ENCODE measurements around the gene NEK8.
A peak's percentile ranks its signal among the peaks of the same experiment; 100 is the strongest.

Gene NEK8

GRCh38 chr17:28710861-28711722, 17.5 kb upstream of the NEK8 start:
- H3K9ac ChIP-seq (ENCODE audit: low read depth in 1 of 2, low read length in 2 of 2), result peak overlapping the region; percentile 76 to 78
- peaks cover 16 to 23% of the 10 kb centered on the region in 2 donors for H3K4me1 ChIP-seq (ENCODE audit: control insufficient read depth in 2 of 2, insufficient read depth in 2 of 2, low read length in 2 of 2)
- peak overlapping the region; percentile 81 to 83 for H3K4me3 ChIP-seq (ENCODE audit: low read length in 2 of 2)
- peaks cover 0 to 6% of the 10 kb centered on the region in 2 donors for H3K27me3 ChIP-seq (ENCODE audit: control insufficient read depth in 2 of 2, insufficient read depth in 2 of 2, low read length in 2 of 2)
- no peaks in the 10 kb centered on the region for H3K9me3 ChIP-seq (ENCODE audit: control insufficient read depth in 2 of 2, low read length in 2 of 2)
- no peaks in the 10 kb centered on the region for H3K36me3 ChIP-seq (ENCODE audit: control insufficient read depth in 2 of 2, insufficient read depth in 2 of 2, low read length in 2 of 2)
- peak overlapping the region; percentile 90 for H3K27ac ChIP-seq (ENCODE audit: low read depth in 2 of 2, low read length in 2 of 2)

- H3K4me3 ChIP-seq (ENCODE audit: low read length in 2 of 2), result peak within 1 kb of the TSS; percentile 81 to 83
- H3K9ac ChIP-seq (ENCODE audit: low read depth in 1 of 2, low read length in 2 of 2), result peak within 1 kb of the TSS; percentile 76 to 78
- H3K9me3 ChIP-seq (ENCODE audit: control insufficient read depth in 2 of 2, low read length in 2 of 2), result no peaks in the 10 kb centered on the region
- H3K4me1 ChIP-seq (ENCODE audit: control insufficient read depth in 2 of 2, insufficient read depth in 2 of 2, low read length in 2 of 2), result peaks cover 18 to 27% of the 10 kb centered on the region in 2 donors
- no peaks in the 10 kb centered on the region for H3K36me3 ChIP-seq (ENCODE audit: control insufficient read depth in 2 of 2, insufficient read depth in 2 of 2, low read length in 2 of 2)
- H3K27ac ChIP-seq (ENCODE audit: low read depth in 2 of 2, low read length in 2 of 2), result peak within 1 kb of the TSS; percentile 90
- H3K27me3 ChIP-seq (ENCODE audit: control insufficient read depth in 2 of 2, insufficient read depth in 2 of 2, low read length in 2 of 2), result peaks cover 0 to 6% of the 10 kb centered on the region in 2 donors
These were observed 16.9 kb upstream of the NEK8 start, which contains the start of gene PROCA1 for GRCh38 chr17:28711723-28712031. TSS of gene PROCA1 (minus strand) at chr17:28711888. CDS start at chr17:28711660, 228 bp downstream.

DNA sequence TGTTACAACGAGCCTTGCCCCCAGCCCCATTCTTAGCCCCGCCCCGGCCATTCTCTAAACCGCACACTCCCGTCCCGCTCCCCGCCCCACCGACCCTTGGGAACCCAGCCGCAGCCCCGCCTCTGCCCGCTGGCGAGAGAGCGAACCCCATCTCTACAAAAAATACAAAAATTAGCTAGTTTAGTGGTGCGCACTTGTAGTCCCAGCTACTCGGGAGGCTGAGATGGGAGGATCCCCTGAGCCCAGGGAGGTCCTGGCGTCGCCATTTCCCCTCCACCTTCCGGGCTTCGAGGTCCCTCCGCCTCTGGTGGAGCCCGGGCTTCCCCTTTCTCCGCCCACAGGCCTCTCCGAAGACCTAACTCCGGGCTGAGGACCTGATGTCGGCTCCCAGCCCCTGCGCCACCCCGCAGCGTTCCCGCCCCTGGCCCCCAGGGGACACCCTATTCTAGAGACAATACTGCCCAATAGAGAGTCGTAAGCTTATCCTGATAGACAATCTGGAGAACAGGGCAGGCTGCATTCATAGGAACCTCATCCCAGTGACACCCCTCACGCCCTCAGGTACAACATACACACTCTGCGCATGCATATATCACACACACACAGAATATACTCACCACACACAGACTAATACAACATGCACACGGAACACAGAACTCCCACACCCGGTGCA, 16.4 kb upstream of the NEK8 start:
- Histone ChIP-seq H3K9ac (ENCODE audit: low read depth in 1 of 2, low read length in 2 of 2) (peak overlapping the region in 1 of 2 donors; percentile 78), H3K4me3 (ENCODE audit: low read length in 2 of 2) (peak overlapping the region; percentile 77 to 83), H3K27me3 (ENCODE audit: control insufficient read depth in 2 of 2, insufficient read depth in 2 of 2, low read length in 2 of 2) (peaks cover 0 to 6% of the 10 kb centered on the region in 2 donors)

GRCh38 chr17:28712705-28713415, 15.7 kb upstream of the NEK8 start:
- peaks cover 0 to 6% of the 10 kb centered on the region in 2 donors for H3K27me3 ChIP-seq (ENCODE audit: control insufficient read depth in 2 of 2, insufficient read depth in 2 of 2, low read length in 2 of 2)
- H3K4me1 ChIP-seq (ENCODE audit: control insufficient read depth in 2 of 2, insufficient read depth in 2 of 2, low read length in 2 of 2), result peaks cover 21 to 31% of the 10 kb centered on the region in 2 donors
- H3K9me3 ChIP-seq (ENCODE audit: control insufficient read depth in 2 of 2, low read length in 2 of 2), result no peaks in the 10 kb centered on the region
- no peak overlapping the region for H3K9ac ChIP-seq (ENCODE audit: low read depth in 1 of 2, low read length in 2 of 2)
- H3K36me3 ChIP-seq (ENCODE audit: control insufficient read depth in 2 of 2, insufficient read depth in 2 of 2, low read length in 2 of 2), result no peaks in the 10 kb centered on the region
- peak overlapping the region in 1 of 2 donors; percentile 77 for H3K4me3 ChIP-seq (ENCODE audit: low read length in 2 of 2)
- H3K27ac ChIP-seq (ENCODE audit: low read depth in 2 of 2, low read length in 2 of 2), result peak overlapping the region in 1 of 2 donors; percentile 90

More for the DNA sequence above, 16.4 kb upstream of the NEK8 start:
- H3K9me3 ChIP-seq (ENCODE audit: control insufficient read depth in 2 of 2, low read length in 2 of 2), result no peaks in the 10 kb centered on the region
- H3K4me1 ChIP-seq (ENCODE audit: control insufficient read depth in 2 of 2, insufficient read depth in 2 of 2, low read length in 2 of 2), result peaks cover 21 to 31% of the 10 kb centered on the region in 2 donors
- peak overlapping the region; percentile 90 for H3K27ac ChIP-seq (ENCODE audit: low read depth in 2 of 2, low read length in 2 of 2)
- no peaks in the 10 kb centered on the region for H3K36me3 ChIP-seq (ENCODE audit: control insufficient read depth in 2 of 2, insufficient read depth in 2 of 2, low read length in 2 of 2)

- H3K4me3 ChIP-seq (ENCODE audit: low read length in 2 of 2), result no peak overlapping the region
- H3K9me3 ChIP-seq (ENCODE audit: control insufficient read depth in 2 of 2, low read length in 2 of 2), result no peaks in the 10 kb centered on the region
- H3K36me3 ChIP-seq (ENCODE audit: control insufficient read depth in 2 of 2, insufficient read depth in 2 of 2, low read length in 2 of 2), result no peaks in the 10 kb centered on the region
- H3K4me1 ChIP-seq (ENCODE audit: control insufficient read depth in 2 of 2, insufficient read depth in 2 of 2, low read length in 2 of 2), result peaks cover 30 to 38% of the 10 kb centered on the region in 2 donors
- H3K9ac ChIP-seq (ENCODE audit: low read depth in 1 of 2, low read length in 2 of 2), result no peak overlapping the region
- H3K27ac ChIP-seq (ENCODE audit: low read depth in 2 of 2, low read length in 2 of 2), result no peak overlapping the region
- peaks cover 0 to 6% of the 10 kb centered on the region in 2 donors for H3K27me3 ChIP-seq (ENCODE audit: control insufficient read depth in 2 of 2, insufficient read depth in 2 of 2, low read length in 2 of 2)
These were observed 14.3 kb upstream of the NEK8 start for GRCh38 chr17:28714281-28714680.

GRCh38 chr17:28715217-28715616, 13.4 kb upstream of the NEK8 start:
- H3K36me3 ChIP-seq (ENCODE audit: control insufficient read depth in 2 of 2, insufficient read depth in 2 of 2, low read length in 2 of 2), result no peaks in the 10 kb centered on the region
- H3K4me3 ChIP-seq (ENCODE audit: low read length in 2 of 2), result no peak overlapping the region
- peaks cover 0 to 6% of the 10 kb centered on the region in 2 donors for H3K27me3 ChIP-seq (ENCODE audit: control insufficient read depth in 2 of 2, insufficient read depth in 2 of 2, low read length in 2 of 2)
- peaks cover 27 to 33% of the 10 kb centered on the region in 2 donors for H3K4me1 ChIP-seq (ENCODE audit: control insufficient read depth in 2 of 2, insufficient read depth in 2 of 2, low read length in 2 of 2)
- H3K9ac ChIP-seq (ENCODE audit: low read depth in 1 of 2, low read length in 2 of 2), result no peak overlapping the region
- no peak overlapping the region for H3K27ac ChIP-seq (ENCODE audit: low read depth in 2 of 2, low read length in 2 of 2)
- H3K9me3 ChIP-seq (ENCODE audit: control insufficient read depth in 2 of 2, low read length in 2 of 2), result no peaks in the 10 kb centered on the region

DNA sequence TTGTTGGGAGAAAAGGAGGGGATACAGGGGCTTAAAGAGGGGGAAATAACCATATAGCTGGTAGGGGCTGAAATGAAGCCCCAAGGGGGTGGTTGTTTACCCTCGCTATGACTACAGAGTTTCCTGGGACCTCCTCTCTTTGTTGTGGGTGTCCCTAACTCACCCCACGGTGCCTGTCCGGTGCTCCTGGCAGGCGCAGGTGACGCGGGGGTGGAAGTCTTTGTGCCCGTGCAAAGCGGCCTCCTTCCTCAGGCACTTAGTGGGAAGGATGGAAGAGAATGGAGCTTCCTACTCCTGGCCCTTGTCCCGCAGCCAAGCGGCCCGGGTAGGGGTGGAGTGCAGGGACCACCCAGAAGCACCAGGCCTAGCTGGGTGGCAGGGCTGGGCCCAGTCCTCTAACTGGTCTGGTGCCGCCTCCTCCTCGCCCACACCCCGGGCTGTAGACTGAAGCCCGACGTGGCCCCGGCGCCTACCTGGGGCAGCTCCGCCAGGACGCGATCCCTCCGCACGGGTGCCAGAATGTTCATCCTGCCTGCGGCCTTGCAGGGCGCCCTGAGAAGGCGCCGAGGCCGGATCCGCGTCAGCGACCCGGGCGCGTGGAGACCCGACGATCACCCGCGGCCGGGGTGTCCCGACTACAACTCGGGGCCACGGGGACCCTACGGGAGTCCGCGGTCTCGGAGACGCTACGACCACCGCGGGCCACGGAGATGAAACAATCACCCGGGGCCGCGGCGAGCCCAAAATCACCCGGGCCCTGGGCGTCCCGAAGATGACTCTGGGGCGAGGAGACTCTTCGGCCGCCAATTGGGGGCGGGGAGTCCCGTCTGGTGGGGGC, 11.6 kb upstream of the NEK8 start:
- H3K27me3 ChIP-seq (ENCODE audit: control insufficient read depth in 2 of 2, insufficient read depth in 2 of 2, low read length in 2 of 2), result peaks cover 0 to 6% of the 10 kb centered on the region in 2 donors
- peak overlapping the region; percentile 47 to 50 for H3K4me3 ChIP-seq (ENCODE audit: low read length in 2 of 2)
- peak overlapping the region; percentile 47 to 62 for H3K9ac ChIP-seq (ENCODE audit: low read depth in 1 of 2, low read length in 2 of 2)
- peak overlapping the region; percentile 71 to 82 for H3K27ac ChIP-seq (ENCODE audit: low read depth in 2 of 2, low read length in 2 of 2)
- H3K36me3 ChIP-seq (ENCODE audit: control insufficient read depth in 2 of 2, insufficient read depth in 2 of 2, low read length in 2 of 2), result peaks cover 0 to 6% of the 10 kb centered on the region in 2 donors
- H3K9me3 ChIP-seq (ENCODE audit: control insufficient read depth in 2 of 2, low read length in 2 of 2), result no peaks in the 10 kb centered on the region
- peaks cover 36 to 38% of the 10 kb centered on the region in 2 donors for H3K4me1 ChIP-seq (ENCODE audit: control insufficient read depth in 2 of 2, insufficient read depth in 2 of 2, low read length in 2 of 2)

- Histone ChIP-seq H3K9ac (ENCODE audit: low read depth in 1 of 2, low read length in 2 of 2) (peak within 1 kb of the TSS; percentile 54 to 62), H3K9me3 (ENCODE audit: control insufficient read depth in 2 of 2, low read length in 2 of 2) (no peaks in the 10 kb centered on the region), H3K4me3 (ENCODE audit: low read length in 2 of 2) (peak within 1 kb of the TSS; percentile 54 to 63), H3K27ac (ENCODE audit: low read depth in 2 of 2, low read length in 2 of 2) (peak within 1 kb of the TSS; percentile 71 to 82), H3K4me1 (ENCODE audit: control insufficient read depth in 2 of 2, insufficient read depth in 2 of 2, low read length in 2 of 2) (peaks cover 38 to 43% of the 10 kb centered on the region in 2 donors), H3K27me3 (ENCODE audit: control insufficient read depth in 2 of 2, insufficient read depth in 2 of 2, low read length in 2 of 2) (peaks cover 0 to 6% of the 10 kb centered on the region in 2 donors), H3K36me3 (ENCODE audit: control insufficient read depth in 2 of 2, insufficient read depth in 2 of 2, low read length in 2 of 2) (peaks cover 6 to 13% of the 10 kb centered on the region in 2 donors)
These were observed 10.8 kb upstream of the NEK8 start, which contains the start of gene RAB34 for GRCh38 chr17:28717578-28718332. TSS of gene RAB34 (minus strand) at chr17:28717868. CDS start at chr17:28717266, 602 bp downstream.

Data from mucosa of rectum (tissue), 2 donors.